Neural cell (in vitro differentiated cells): ENCODE results near the gene RGS9BP.

Source experiments
- EP300 ChIP-seq: fragments of 450-650 bp; conservative IDR thresholded peaks from 2 replicates; pipeline ENCODE4 v1.6.1; 2014; ENCODE audit warnings: antibody characterized with exemption, mild to moderate bottlenecking, moderate library complexity; ENCODE audit not compliant: poor library complexity, severe bottlenecking
- EZH2 ChIP-seq: fragments of 200-600, 300-800 bp; shearing (Covaris generic), sonication (generic); IDR thresholded peaks from 2 replicates; pipeline ENCODE4 v1.6.1; 2014; ENCODE audit warnings: antibody characterized with exemption, low read length, borderline replicate concordance, mild to moderate bottlenecking; ENCODE audit not compliant: insufficient read depth, poor library complexity, severe bottlenecking
- MXI1 ChIP-seq: fragments of 450-650 bp; conservative IDR thresholded peaks from 2 replicates; pipeline ENCODE4 v1.6.1; 2014; ENCODE audit warnings: antibody characterized with exemption, mild to moderate bottlenecking; ENCODE audit not compliant: poor library complexity, severe bottlenecking
- POLR2AphosphoS5 ChIP-seq: IDR thresholded peaks from 2 replicates; pipeline ENCODE4 v1.6.1; 2012
- RAD21 ChIP-seq: fragments of 450-650 bp; conservative IDR thresholded peaks from 2 replicates; pipeline ENCODE4 v1.6.1; 2014; ENCODE audit warnings: antibody characterized with exemption, mild to moderate bottlenecking, moderate library complexity
- TAF1 ChIP-seq: IDR thresholded peaks from 2 replicates; pipeline ENCODE4 v1.6.1; 2012; ENCODE audit warnings: low read depth
- TF ChIP-seq, protein P1 (sequence below): IDR thresholded peaks from 2 replicates; pipeline ENCODE4 v1.6.1; 2012; ENCODE audit warnings: borderline replicate concordance
- TF ChIP-seq, protein P2 (sequence below): fragments of 450-650 bp; IDR thresholded peaks from 2 replicates; pipeline ENCODE4 v1.5.1; 2014; ENCODE audit warnings: antibody characterized with exemption, mild to moderate bottlenecking, moderate library complexity; ENCODE audit not compliant: poor library complexity, severe bottlenecking

DNA sequence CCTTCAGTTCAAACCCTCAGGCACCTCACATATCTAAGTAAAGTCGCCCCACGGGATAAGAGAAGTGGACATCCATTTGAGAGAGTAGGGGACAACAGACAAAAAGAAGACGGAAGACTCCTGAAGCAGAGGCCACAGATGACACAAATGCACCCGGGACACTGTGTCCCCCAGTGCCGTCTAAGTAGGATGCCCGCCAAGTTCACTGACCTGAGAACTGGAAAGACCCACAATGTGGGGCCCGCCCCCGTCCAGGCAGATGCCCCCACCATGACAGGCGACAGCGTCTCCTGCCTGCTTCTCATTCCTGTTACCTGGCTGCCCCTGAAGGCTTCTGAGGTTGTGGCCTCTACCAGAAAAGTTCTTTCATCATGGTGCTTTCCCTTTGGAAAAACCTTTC lies 17.6 kb upstream of the RGS9BP start:
- TF ChIP-seq, protein P1, sequence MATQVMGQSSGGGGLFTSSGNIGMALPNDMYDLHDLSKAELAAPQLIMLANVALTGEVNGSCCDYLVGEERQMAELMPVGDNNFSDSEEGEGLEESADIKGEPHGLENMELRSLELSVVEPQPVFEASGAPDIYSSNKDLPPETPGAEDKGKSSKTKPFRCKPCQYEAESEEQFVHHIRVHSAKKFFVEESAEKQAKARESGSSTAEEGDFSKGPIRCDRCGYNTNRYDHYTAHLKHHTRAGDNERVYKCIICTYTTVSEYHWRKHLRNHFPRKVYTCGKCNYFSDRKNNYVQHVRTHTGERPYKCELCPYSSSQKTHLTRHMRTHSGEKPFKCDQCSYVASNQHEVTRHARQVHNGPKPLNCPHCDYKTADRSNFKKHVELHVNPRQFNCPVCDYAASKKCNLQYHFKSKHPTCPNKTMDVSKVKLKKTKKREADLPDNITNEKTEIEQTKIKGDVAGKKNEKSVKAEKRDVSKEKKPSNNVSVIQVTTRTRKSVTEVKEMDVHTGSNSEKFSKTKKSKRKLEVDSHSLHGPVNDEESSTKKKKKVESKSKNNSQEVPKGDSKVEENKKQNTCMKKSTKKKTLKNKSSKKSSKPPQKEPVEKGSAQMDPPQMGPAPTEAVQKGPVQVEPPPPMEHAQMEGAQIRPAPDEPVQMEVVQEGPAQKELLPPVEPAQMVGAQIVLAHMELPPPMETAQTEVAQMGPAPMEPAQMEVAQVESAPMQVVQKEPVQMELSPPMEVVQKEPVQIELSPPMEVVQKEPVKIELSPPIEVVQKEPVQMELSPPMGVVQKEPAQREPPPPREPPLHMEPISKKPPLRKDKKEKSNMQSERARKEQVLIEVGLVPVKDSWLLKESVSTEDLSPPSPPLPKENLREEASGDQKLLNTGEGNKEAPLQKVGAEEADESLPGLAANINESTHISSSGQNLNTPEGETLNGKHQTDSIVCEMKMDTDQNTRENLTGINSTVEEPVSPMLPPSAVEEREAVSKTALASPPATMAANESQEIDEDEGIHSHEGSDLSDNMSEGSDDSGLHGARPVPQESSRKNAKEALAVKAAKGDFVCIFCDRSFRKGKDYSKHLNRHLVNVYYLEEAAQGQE: no peak
- TF ChIP-seq, protein P2, sequence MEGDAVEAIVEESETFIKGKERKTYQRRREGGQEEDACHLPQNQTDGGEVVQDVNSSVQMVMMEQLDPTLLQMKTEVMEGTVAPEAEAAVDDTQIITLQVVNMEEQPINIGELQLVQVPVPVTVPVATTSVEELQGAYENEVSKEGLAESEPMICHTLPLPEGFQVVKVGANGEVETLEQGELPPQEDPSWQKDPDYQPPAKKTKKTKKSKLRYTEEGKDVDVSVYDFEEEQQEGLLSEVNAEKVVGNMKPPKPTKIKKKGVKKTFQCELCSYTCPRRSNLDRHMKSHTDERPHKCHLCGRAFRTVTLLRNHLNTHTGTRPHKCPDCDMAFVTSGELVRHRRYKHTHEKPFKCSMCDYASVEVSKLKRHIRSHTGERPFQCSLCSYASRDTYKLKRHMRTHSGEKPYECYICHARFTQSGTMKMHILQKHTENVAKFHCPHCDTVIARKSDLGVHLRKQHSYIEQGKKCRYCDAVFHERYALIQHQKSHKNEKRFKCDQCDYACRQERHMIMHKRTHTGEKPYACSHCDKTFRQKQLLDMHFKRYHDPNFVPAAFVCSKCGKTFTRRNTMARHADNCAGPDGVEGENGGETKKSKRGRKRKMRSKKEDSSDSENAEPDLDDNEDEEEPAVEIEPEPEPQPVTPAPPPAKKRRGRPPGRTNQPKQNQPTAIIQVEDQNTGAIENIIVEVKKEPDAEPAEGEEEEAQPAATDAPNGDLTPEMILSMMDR: no peak
- TF ChIP-seq TAF1: no peak
- TF ChIP-seq MXI1: no peak
- TF ChIP-seq POLR2AphosphoS5: no peak
- no peak for TF ChIP-seq EP300
- TF ChIP-seq EZH2: no peak
- TF ChIP-seq RAD21: no peak
